DOHH2 (cell line): ENCODE measurements around the gene GNG4.

Experiments
- EZH2phosphoT487 ChIP-seq: fragments of 200-600 bp; sonication (generic); IDR thresholded peaks from 2 replicates; pipeline ENCODE4 v1.6.1; 2017; ENCODE audit warnings: borderline replicate concordance, mild to moderate bottlenecking, antibody characterized with exemption, low read length, moderate library complexity, mixed read lengths
- TF ChIP-seq, protein P1 (sequence below): fragments of 200-600 bp; sonication (generic); IDR thresholded peaks from one replicate; pipeline ENCODE4 v1.5.1; 2014; ENCODE audit warnings: antibody characterized with exemption, mild to moderate bottlenecking, low read depth, low read length; ENCODE audit not compliant: poor library complexity, severe bottlenecking

DNA sequence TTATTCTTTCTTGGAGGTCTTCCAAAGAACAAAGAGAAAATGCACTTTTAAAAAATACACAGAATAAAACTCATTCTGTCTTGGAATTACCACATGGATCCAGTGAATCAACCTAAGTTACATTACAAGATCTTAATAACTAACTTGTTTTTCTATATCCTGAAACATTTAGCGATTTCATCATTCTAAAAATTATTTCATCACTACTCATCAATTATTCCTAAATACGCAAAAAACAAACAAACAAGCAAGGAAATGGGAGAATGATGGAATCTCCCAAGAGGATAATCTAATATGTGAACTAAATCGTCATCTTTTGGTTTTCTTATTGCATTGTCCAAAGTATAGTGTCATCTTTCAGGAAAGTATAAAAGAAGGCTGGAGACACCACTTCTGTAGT lies 38.5 kb upstream of the GNG4 start:
- TF ChIP-seq, protein P1, sequence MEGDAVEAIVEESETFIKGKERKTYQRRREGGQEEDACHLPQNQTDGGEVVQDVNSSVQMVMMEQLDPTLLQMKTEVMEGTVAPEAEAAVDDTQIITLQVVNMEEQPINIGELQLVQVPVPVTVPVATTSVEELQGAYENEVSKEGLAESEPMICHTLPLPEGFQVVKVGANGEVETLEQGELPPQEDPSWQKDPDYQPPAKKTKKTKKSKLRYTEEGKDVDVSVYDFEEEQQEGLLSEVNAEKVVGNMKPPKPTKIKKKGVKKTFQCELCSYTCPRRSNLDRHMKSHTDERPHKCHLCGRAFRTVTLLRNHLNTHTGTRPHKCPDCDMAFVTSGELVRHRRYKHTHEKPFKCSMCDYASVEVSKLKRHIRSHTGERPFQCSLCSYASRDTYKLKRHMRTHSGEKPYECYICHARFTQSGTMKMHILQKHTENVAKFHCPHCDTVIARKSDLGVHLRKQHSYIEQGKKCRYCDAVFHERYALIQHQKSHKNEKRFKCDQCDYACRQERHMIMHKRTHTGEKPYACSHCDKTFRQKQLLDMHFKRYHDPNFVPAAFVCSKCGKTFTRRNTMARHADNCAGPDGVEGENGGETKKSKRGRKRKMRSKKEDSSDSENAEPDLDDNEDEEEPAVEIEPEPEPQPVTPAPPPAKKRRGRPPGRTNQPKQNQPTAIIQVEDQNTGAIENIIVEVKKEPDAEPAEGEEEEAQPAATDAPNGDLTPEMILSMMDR: no peak
- no peak for TF ChIP-seq EZH2phosphoT487
